HG03280 (cell line): ENCODE results near the gene SPIRE1.
"Not testable (repeated sequence)": the region's sequence is repeated elsewhere in the genome, so short reads cannot be mapped to it uniquely, and the experiment has no call there.

Source experiments
- ATAC-seq: cut with Tn5 transposase; IDR thresholded peaks from one replicate; pipeline ENCODE4 v1.9.1; 2021; ENCODE audit warnings: mild to moderate bottlenecking, moderate library complexity; ENCODE audit not compliant: unreplicated experiment

SPIRE1 gene

DNA sequence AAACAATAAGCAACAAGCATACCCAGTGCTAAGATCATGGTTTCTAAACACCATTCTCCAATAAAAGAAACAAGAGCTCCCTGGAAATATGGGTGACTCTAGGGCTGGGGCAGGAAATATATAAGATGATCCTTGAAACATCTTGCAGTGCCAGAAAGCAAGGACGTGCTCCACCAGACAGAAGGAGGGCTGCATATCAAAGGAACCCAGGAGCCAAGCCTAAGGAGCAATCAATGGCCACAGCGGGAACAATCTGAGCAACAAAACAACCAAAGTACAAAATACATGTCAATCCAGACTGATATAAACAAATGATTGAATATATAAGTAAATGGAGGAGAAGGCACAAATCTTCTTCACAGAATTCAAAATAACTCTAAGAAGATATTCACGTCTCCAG, 10.1 kb downstream of the SPIRE1 start:
- no peak for ATAC-seq

DNA sequence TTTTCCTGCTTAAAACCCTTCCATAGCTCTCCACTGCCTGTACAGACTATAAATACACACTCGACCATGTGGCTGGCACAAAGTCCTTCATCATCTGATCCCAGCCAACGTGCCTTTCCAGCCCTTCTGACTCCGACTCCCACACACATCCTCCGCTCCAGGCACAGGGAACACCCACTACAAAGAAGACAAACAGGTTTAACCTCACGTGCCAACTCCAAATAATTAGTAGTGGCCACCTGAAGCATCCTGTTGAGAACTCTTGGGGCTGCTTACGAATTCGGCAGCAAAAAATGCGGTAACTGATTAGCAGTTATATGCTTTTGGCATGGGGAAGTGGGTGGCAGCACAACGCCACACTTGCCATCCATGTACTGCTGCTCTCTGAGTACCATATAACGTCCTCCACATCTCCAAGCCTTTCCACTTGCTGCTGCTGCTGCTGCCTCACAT, 12.1 kb downstream of the SPIRE1 start:
- no peak for ATAC-seq

DNA sequence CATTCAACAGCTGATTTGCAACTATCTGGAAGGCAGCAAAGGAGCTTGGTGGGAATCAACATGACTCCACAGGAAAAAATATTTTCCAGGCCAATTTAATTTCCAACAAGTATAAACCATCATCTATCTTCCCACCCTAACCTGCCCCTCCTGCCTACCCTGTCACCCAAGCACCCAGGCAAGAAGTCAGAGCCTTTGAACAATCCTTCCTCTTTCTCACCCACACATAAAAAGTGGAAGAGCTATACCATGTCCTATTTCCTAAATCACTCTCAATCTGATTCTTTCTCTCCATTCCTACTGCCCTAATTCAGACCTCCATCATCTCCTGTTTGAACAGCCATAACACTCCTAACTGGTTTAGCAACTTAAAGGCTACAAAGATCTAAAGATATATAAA, 12.7 kb downstream of the SPIRE1 start:
- ATAC-seq, result no peak

DNA sequence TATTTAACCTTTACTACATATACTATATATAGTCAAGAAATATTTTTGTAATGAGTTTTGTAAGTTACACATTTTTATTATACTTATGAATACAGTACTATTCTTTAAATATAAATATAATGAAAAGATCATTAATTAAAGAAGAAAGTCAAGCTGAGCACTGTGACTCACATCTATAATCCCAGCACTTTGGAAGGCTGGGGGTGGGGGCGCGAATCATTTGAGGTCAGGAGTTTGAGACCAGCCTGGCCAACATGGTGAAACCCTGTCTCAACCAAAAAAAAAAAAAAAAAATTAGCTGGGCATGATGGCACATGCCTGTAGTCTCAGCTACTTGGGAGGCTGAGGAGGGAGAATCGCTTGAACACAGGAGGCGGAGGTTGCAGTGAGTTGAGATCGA, 14.2 kb downstream of the SPIRE1 start:
- not testable (repeated sequence) for ATAC-seq

DNA sequence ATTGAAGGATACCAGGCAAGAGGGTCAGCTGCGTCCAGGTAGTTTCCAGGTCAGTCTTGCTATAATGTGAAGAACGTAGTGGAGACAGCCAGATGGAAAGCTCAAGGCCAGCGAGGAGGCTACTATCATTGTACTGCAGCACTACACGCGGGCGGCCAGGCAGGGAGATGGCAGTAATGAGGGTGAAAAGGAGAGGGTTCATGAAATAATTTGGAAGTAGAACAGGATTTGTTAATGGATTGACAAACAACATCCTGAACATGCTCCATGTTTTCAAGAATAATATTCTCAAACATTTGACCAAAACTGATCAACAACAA, 17.1 kb downstream of the SPIRE1 start:
- ATAC-seq, result no peak

DNA sequence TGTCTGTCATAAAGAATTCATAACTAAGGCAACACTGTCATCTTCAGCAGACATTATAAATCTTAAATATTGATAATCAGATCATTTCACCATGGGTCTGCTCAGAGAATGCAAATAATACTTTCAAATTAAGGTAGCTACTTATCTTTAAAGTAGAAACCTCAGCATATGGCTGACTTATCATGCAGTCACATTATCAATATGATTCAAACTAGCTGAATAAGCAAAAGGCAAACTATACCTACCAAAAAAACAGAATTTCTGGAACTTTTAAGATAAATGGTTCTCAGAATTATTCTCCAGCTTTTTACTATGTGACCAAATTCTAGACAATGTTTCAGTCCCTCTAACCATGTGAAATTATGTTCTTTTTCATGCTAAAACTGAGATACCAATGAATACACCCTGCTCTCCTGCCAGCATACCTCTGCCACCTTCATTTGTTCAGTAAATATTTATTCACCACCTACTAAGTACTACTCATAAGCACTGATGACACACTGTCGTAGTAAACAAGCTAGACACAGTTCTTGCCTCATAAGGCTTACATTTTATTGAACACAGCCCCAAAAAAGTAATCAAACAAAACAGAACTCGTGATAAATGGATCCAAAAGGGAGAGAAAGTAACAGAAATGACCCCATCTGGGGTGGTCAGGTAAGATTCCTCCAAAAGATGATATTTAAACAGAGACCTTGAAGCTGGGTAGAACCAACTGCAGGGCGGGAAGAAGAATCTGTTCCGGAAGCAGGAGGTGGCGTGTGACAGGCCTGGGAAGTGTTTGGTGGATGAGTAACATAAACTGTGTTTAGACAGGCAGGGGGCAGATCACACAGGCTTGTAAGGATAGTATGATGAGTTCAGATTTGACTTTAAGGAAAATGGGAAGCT, 17.7 kb downstream of the SPIRE1 start:
- no peak for ATAC-seq

DNA sequence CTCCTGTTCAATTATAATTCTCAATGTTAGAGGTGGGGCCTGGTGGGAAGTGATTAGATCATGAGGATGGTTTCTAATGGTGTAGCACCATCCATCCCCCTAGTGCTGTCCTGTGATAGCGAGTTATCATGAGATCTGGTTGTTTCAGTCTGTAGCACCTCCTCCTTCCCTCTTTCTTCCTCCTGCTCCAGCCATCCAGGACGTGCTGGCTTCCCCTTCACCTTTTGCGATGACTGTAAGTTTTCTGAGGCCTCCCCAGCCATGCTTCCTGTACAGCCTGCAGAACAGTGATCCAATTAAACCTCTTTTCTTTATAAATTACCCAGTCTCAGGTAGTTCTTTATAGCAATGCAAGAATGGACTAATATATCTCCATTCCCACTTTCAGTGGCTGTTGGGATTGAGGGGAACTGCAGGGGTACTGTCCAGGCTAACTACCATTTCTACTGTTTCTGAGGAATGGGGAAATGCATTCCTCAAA, 19.2 kb downstream of the SPIRE1 start:
- no peak for ATAC-seq

DNA sequence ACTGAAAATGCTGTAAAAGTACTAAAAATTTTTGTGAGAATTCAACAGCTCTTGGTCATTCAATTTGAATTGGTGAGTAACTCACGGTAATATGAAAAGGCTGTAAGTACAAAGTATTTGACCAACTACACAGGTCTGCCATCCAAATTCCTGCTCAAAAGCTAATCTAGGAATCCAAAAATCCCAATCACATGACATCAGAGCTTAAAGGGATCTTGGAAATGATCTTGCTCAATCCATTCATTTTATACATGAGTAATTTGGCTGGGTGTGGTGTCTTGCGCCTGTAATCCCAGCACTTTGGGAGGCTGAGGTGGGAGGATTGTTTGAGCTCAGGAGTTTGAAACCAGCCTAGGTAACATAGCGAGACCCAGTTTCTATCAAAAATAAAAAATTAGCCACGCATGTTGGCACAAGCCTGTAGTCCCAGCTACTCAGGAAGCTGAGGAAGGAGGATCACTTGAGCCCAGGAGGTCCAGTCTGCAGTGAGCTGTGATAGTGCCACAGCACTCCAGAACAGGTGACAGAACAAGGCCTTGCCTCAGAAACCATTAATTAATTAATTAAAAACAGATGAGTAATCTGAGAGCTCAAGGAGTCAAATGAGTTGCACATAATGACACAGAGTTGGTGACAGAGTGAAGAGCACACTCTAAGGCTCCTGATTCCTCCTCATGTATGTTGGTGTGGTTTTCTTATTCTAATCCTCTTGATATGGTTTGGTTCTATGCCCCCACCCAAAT, 19.8 kb downstream of the SPIRE1 start:
- no peak for ATAC-seq

DNA sequence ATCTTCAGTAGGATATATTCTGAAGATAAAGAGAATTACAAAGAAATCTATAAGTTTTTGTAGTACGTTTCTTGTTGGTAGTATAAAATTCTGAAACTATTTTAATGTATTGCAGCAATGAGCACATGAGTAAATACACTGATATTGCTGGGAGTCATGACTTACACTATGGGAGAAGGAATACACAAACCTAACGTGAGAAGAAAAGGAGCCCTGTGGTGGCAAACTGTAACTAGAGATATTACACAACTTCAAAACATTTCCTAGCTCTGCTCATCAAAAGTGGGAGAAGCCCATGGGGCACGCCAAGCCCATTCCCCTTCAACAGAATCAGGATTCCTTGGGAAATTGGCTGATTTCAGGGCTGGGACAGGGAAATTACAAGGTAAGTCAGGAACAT, 20.5 kb downstream of the SPIRE1 start:
- no peak for ATAC-seq

DNA sequence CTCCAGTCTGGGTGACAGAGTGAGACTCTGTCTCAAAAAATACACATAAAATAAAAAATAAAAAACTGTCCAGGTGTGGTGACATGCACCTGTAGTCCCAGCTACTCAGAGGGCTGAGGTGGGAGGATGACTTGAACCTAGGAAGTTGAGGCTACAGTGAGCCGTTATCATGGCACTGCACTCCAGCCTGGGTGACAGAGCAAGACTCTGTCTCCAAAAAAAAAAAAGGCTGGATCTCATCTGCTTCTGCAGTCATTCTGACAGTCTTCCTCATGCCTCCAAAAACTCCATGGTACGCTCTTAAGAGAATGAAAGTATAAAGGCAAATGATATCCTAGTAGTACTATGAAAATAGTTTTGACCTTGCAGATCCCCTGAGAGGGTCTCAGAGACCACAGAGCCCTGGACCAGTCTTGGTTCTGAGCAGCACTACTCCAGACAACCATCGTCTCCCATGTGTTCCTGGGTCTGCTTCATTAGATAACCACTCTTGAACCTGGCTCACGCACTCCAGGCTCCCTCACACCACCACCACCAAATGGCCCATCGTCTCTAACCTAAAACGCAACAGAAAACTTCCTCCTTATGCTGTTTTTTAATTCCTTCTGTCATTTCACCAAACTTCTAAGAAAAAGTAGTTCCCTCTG, 26.0 kb downstream of the SPIRE1 start:
- ATAC-seq, result no peak

DNA sequence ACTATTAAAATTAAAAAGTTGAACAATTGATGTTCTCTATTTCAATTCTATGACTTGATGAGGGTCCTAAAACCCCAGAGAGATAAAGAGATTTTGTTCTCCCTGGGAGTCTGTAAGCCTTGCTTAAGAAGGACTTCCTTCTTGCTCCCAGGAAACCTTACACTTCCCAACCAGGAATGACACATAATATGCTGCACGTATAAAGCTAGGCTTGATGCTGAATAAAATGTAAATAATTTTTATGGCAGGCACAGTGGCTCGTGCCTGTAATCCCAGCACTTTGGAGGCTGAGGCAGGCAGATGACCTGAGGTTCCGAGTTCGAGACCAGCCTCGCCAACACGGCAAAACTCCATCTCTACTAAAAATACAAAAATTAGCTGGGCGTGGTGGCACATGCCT, 27.8 kb downstream of the SPIRE1 start:
- no peak for ATAC-seq

DNA sequence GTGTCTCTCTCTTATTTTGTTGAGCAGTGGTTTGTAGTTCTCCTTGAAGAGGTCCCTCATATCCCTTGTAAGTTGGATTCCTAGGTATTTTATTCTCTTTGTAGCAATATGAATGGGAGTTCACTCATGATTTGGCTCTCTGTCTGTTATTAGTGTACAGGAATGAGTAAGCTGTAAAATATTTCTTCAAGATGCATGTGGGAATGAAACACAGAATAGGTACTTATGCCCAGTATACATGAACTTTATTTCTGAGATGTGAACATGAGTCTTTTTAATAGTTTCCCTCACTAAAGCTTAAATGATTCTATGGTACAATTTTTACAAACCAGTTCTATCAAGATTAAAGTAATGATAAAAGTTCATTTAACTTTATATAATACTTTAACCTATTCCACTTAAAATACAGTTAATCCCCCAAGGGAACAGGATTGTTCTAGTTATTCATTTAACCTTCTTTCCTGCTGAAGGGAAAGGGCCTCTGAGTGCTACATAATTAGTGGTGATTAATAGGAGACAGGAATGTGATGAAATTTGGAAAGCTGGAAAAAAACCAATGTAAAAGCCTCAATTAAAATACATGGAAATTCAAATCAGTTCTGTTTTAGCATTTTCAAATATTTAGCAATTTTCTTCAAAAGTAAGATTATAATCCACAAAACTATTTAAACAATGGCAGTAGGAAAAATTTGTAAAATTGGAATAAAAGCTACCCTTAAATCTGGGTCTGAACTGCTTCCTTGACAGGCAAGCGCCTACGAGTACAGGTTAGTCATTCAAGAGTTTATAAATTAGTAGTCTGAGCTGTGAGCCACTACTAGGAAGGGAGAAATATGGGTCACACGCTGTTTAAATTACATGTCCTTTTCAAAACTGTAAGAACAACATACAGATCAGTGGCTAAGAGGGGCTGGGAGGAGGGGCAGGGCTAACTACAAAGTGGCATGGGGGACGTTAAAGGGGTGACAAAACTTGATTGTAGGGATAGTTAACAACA, 28.9 kb downstream of the SPIRE1 start:
- ATAC-seq, result no peak

DNA sequence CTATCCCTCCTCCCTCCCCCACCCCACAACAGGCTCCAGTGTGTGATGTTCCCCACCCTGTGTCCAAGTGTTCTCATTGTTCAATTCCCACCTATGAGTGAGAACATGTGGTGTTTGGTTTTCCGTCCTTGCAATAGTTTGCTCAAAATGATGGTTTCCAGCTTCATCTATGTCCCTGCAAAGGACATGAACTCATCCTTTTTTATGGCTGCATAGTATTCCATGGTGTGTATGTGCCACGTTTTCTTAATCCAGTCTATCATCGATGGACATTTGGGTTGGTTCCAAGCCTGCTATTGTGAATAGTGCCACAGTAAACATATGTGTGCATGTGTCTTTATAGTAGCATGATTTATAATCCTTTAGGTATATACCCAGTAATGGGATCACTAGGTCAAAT, 30.7 kb downstream of the SPIRE1 start:
- ATAC-seq, result not testable (repeated sequence)

DNA sequence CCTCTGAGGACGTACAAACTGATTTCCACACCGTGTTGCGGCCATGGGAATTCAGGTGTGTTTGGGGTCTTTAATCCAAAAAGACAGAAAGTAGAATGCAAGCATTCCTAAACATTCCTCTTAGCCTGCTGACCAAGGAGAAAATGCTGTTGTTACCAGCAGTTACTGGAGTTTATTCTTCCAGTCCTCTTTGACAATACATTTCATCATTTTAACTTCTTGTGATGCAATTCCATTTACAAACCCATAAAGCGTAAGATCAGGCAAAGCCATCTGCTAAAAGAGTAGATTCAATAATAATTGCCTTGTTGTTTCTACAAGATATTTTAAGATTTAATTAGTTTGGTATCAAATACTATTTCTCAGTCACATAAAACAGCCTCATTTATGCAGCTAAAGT, 32.7 kb downstream of the SPIRE1 start:
- no peak for ATAC-seq

DNA sequence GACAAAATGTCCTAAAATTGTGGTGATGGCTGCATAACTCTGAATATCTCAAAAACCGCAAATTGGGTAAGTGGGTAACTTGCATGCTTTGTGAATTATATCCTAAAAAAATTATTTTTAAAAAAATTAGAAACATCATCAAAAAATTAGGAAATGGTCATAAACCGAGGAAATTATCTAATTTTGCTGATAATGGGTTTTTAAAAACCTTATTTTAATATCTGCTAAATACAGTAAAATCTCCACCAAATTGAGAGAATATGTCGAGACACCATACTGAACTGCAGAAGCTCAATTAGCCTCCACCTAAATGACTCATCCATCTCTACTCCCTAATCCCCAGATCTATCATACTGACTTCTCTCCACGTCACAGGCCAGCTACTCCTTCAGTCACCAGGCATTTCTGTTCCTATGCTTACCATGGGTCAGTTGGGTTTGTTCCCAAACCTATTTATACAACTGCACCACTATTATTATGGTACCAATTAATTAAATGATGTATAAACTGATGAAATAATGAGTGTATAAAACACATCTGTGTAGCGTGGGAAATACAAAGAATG, 36.1 kb downstream of the SPIRE1 start:
- no peak for ATAC-seq

DNA sequence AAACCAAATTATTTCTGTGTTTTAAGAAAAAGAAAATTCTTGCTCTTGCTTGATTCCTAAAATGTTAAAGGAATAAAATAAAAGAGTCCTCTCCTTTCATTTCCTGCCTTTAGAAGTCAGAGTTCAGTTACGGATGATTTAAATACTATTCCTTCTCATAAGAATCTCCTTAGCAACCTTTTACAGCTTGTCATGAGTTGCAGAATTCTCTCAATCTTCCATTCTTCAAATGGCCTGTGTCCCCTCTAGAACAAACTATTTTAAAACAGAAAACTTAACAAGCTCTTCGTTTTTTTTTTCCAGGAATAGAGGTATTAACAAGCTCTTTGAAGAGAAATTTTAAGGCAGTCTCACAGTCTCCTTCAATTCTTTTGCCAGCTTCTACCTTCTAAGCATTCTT, 42.2 kb downstream of the SPIRE1 start:
- ATAC-seq, result no peak

DNA sequence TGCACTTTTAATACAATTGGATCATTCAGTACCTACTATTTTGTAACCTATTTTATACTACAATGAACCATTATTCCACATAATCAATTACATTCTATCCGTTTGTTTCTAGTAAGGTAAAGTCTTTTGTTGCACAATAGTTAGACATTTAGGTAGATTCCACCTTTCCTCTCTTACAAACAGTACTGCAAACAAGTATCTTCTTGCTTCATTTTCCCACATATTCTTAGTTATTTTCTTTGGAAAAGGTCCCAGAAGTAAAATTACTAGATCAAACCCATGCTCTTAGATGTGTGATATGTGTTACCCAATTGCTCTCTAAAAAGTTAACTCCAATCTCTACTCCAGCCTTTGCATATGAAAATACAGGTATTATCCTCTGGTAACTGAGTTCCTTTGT, 49.6 kb downstream of the SPIRE1 start:
- no peak for ATAC-seq

DNA sequence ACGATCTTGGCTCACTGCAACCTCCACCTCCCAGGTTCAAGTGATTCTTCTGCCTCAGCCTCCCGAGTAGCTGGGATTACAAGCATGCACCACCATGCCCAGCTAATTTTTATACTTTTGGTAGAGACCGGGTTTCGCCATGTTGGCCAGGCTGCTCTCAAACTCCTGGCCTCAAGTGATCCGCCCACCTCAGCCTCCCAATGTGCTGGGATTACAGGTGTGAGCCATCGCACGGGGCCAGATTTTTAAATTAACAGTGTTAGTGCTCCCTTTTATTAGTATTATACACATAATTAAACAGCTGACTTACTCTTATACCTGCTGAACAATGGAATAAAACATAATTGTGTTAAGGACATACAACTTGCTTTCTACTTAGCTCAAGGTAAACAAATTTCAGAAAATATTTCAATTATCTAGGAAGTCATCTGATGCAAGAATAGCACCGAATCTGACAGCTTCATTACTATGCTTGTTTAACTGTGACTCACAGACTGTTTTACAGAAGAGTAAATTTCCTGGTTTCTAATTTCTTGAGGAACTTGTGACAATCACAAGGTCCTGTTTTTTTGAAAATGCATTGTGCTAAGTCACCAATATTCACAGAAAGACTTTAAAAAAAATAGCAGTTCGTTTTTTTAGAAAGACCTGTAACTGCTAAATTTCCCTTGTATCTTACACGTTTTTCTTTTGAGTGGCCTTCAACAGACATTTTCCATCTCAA, 51.2 kb downstream of the SPIRE1 start:
- no peak for ATAC-seq

DNA sequence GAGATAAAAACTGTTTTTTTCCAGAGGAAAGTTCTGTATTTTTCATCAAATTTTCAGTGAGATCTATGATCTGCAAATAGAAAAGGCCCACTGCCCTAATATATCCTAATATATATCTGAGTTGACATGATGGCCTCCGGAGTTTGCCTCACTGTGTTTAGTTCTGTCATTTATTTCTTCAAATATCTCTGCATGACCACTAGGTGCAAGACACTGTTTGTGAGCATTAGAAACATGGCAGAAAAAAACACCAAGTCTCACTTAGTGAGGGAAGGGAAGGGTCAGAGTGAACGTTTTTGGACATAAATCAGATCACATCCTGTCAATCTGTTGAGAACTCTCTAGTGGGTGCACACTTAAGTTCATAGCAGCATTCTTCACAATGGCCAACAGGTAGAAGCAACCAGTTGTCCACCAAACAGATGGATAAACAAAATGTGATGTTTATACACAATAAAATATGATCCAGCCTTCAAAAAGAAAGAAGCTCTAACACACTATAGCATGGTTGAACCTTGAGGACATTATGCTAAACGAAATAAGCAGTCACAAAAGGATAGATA, 53.4 kb downstream of the SPIRE1 start:
- ATAC-seq, result no peak
